Smooth muscle cell (in vitro differentiated cells): ENCODE measurements around the gene AGPAT2. TPM values are rescaled to one million over a fixed set of nuclear protein-coding genes. Genes with fewer than 3 reads are reported as not detected.

Source experiments
- DNase-seq: peaks from one replicate; lab custom pipeline; 2025; ENCODE audit not compliant: unreplicated experiment; lab: John Stamatoyannopoulos, UW
- H2AFZ ChIP-seq: fragments of 200-600 bp; sonication (generic); 2 replicates; pipeline ENCODE4 v1.6.0; 2016; ENCODE audit warnings: antibody characterized with exemption, low read depth, mild to moderate bottlenecking
- H3F3A ChIP-seq: fragments of 200-600 bp; sonication (generic); 2 replicates; pipeline ENCODE4 v1.6.0; 2017; ENCODE audit warnings: antibody characterized with exemption, low read depth
- H3K27ac ChIP-seq: fragments of 200-600 bp; sonication (generic); 2 replicates; pipeline ENCODE4 v1.5.1; 2016; ENCODE audit warnings: low read depth, mild to moderate bottlenecking
- H3K27me3 ChIP-seq: fragments of 200-600 bp; sonication (generic); 2 replicates; pipeline ENCODE4 v1.6.1; 2016; ENCODE audit warnings: low read depth, mild to moderate bottlenecking
- H3K36me3 ChIP-seq: fragments of 200-600 bp; sonication (generic); 2 replicates; pipeline ENCODE4 v1.5.1; 2016; ENCODE audit warnings: low read depth
- H3K4me1 ChIP-seq: fragments of 200-600 bp; sonication (generic); 2 replicates; pipeline ENCODE4 v1.5.1; 2016; ENCODE audit warnings: low read depth
- H3K4me2 ChIP-seq: fragments of 200-600 bp; sonication (generic); 2 replicates; pipeline ENCODE4 v1.6.0; 2016; ENCODE audit warnings: mild to moderate bottlenecking
- H3K4me3 ChIP-seq: fragments of 200-600 bp; sonication (generic); 2 replicates; pipeline ENCODE4 v1.5.1; 2016; ENCODE audit warnings: mild to moderate bottlenecking
- H3K79me2 ChIP-seq: fragments of 200-600 bp; sonication (generic); 2 replicates; pipeline ENCODE4 v1.6.0; 2016; ENCODE audit warnings: low read depth, mild to moderate bottlenecking
- H3K9ac ChIP-seq: fragments of 200-600 bp; sonication (generic); 2 replicates; pipeline ENCODE4 v1.6.0; 2016; ENCODE audit warnings: low read depth
- H3K9me3 ChIP-seq: fragments of 200-600 bp; sonication (generic); replicated peaks from 2 replicates; pipeline ENCODE4 v1.5.1; 2016; ENCODE audit warnings: low read depth
- H4K20me1 ChIP-seq: fragments of 200-600 bp; sonication (generic); 2 replicates; pipeline ENCODE4 v1.6.0; 2016; ENCODE audit warnings: low read depth
- CTCF ChIP-seq: fragments of 200-600 bp; sonication (generic); IDR thresholded peaks from 2 replicates; pipeline ENCODE4 v1.5.1; 2017; ENCODE audit warnings: borderline replicate concordance, mild to moderate bottlenecking, antibody characterized with exemption; ENCODE audit not compliant: insufficient read depth, poor library complexity, severe bottlenecking
- WGBS: methylation state at CpG from one replicate; pipeline ENCODE4 v1.1.7; 2016; ENCODE audit warnings: low lambda C conversion rate; 5-methylcytosine and 5-hydroxymethylcytosine counted together
- polyA plus RNA-seq: library from polyadenylated mRNA; unstranded; fragments of >200 nt; fragmentation: Nextera tagmentation; extraction: Ambion mirVana; gene quantifications from 2 replicates; pipeline ENCODE4 v1.2.1, GENCODE V29; 2016
- total RNA-seq: library from RNA; depleted of rRNA; stranded (reverse); fragments of >200 nt; gene quantifications from 2 replicates; pipeline ENCODE4 v1.2.3, GENCODE V29; 2014

The AGPAT2 gene
- total and polyA plus RNA-seq, 2 experiments from 2014 or later: 42.9 to 105 TPM

DNA sequence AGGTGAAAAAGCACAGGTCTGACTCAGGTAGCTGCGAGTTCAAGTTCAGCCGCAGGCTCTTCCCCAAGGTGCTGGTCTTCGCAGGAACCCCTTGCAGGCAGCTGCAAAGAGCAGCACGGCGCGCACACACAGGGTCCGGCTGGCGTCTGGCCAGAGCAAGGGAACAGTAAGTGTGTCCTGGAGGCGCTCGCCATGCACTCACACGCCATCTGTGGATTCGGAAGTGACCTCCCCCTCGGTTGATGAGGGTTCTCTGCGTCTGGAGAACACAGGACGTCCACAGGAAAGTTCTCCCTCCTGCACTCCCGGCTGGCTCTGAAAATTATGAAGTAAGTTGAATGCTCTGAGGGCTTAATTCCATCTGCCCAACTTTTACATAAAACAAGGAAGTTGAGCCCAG is 38.5 kb downstream of the AGPAT2 start:
- no peaks in the 10 kb centered on the region for H3K9me3 ChIP-seq
- no peaks in the 10 kb centered on the region for H3K79me2 ChIP-seq
- TF ChIP-seq CTCF: no peak
- H3F3A ChIP-seq: no peaks in the 10 kb centered on the region
- H3K4me2 ChIP-seq: no peak overlapping the region
- no peaks in the 10 kb centered on the region for H3K27me3 ChIP-seq
- no peaks in the 10 kb centered on the region for H3K36me3 ChIP-seq
- no peak for DNase-seq
- no peak overlapping the region for H3K27ac ChIP-seq
- peaks cover 6% of the 10 kb centered on the region for H3K4me1 ChIP-seq
- no peak overlapping the region for H3K9ac ChIP-seq
- WGBS: 89% methylated on average over 16 of the region's 16 CpGs
- H2AFZ ChIP-seq: peak overlapping the region; percentile 7
- no peak overlapping the region for H3K4me3 ChIP-seq
- no peaks in the 10 kb centered on the region for H4K20me1 ChIP-seq

DNA sequence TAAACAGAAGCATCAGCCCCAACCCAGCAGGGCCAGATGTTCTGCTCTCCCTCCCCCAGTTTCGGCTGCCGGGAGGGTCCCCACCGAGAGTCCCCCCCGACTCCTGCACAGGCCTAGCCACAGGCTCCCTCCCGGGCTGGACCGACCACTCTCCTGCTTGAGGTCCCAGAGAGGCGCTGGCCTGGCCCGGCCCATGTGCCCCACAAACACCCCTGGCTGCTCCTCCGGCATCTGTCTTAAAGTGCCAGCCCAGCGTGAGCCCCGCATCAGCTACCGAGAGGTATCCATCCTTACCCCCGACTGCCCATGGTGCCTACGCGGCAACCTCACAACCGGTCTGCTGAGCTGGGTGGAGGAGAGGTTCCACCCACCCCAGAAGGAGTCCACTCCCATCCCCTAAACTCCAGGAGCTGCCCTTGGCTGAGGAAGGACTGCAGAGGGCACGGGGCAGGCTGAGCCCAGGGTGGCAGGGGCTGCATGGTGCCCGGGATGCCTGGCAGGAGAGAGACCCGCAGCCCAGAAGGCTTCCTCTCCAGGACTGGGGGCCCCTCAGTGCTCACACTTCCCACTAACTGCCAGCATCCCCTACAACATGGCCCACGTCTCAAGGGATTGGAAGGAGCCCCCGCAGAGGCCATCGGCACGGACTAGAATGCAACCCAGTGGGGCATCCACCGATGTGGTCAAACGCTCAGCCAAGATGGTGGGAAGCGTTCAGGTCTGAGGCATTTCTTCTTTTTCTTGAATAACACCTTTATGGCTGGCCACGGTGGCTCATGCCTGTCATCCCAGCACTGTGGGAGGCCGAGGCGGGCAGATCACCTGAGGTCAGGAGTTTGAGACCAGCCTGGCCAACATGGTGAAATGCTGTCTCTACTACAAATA is 40.2 kb downstream of the AGPAT2 start:
- H3K9ac ChIP-seq: no peak overlapping the region
- no peaks in the 10 kb centered on the region for H3K27me3 ChIP-seq
- H3K27ac ChIP-seq: no peak overlapping the region
- no peaks in the 10 kb centered on the region for H3K9me3 ChIP-seq
- peak overlapping the region; percentile 68 for H3K4me2 ChIP-seq
- no peaks in the 10 kb centered on the region for H3F3A ChIP-seq
- no peak for DNase-seq
- 92% methylated on average over 29 of the region's 29 CpGs for WGBS
- H4K20me1 ChIP-seq: no peaks in the 10 kb centered on the region
- TF ChIP-seq CTCF: no peak
- no peak overlapping the region for H3K4me3 ChIP-seq
- H3K79me2 ChIP-seq: no peaks in the 10 kb centered on the region
- H3K36me3 ChIP-seq: no peaks in the 10 kb centered on the region
- H2AFZ ChIP-seq: peak overlapping the region; percentile 59
- H3K4me1 ChIP-seq: peaks cover 6% of the 10 kb centered on the region

DNA sequence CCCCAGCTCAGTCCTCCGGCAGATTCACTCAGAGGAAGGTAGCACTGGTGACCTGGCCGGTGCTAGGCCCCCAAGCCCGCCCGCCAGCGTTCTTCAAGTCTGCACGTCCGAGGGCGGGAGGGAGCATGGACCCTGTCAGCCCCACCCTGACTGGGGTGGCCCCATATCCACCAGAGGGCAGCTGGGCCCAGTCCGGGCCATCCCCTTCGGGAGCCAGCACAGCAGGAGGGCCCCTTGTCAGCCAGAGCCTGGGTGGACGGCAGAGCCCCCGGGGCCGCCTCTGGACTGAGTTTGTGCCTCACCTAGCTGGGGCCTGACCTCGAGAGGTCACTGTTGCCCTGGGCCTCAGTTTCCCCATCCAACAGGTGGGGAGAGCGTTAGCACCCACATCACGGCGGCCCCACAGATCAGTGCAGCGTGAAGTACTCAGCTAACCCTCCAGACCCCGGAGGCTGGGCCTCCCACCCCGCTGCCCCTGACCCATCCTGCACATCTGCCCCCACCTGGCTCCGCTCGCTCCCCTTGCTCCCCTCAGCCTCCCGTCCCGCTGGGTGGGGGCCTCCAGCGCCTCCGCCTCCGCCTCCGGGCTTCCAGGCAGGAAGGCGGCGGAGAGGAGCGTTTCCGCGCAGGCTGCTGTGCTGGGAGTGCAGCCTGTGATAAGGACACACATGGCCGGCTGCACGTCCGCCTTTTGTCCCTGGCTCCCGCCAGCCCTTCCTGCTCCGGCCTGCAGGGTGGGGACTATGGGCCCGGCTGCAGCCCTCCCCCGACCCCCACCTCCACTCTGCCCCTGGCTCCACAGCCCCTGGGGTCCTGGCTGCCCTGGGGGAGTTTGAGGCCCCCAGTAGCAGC is 41.1 kb downstream of the AGPAT2 start:
- no peaks in the 10 kb centered on the region for H4K20me1 ChIP-seq
- no peaks in the 10 kb centered on the region for H3K9me3 ChIP-seq
- no peaks in the 10 kb centered on the region for H3K27me3 ChIP-seq
- H2AFZ ChIP-seq: peak overlapping the region; percentile 59
- H3K79me2 ChIP-seq: no peaks in the 10 kb centered on the region
- 70% methylated on average over 32 of the region's 40 CpGs for WGBS
- no peak for DNase-seq
- no peak overlapping the region for H3K4me3 ChIP-seq
- H3K4me1 ChIP-seq: peaks cover 6% of the 10 kb centered on the region
- no peaks in the 10 kb centered on the region for H3F3A ChIP-seq
- no peak for TF ChIP-seq CTCF
- H3K36me3 ChIP-seq: no peaks in the 10 kb centered on the region
- H3K27ac ChIP-seq: no peak overlapping the region
- H3K9ac ChIP-seq: no peak overlapping the region
- peak overlapping the region; percentile 68 for H3K4me2 ChIP-seq
